ENCODE measurements around the gene IL12B. TPM values are rescaled to one million over a fixed set of nuclear protein-coding genes. Genes with fewer than 3 reads are reported as not detected.

The IL12B gene
- total and polyA plus RNA-seq, 4 donors, result 0.08 to 0.11 TPM; not detected in 2

DNA sequence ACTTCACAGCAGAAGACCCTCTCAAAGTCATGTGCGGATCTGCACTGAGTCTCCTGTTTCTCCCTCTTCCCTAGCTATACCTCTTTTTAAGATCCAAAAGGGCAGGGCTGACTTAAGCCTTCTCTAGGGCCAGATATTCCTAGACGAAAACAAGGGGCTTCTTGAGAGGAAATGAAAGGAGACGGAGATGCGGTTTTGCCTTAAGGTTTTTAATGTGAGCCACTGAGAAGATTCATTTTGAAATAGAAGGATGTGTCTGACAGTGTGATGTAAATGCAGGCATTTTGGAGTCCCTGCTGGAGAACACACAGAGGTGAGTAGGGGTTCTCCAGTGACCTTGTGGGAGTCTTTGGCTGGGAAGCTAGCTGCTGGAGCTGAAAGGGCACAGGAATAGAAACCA lies 15.6 kb upstream of the IL12B start:
- 88 to 90% methylated on average over 4 of the region's 4 CpGs for WGBS, 2 donors
- Histone ChIP-seq H3K4me1 (ENCODE audit: control insufficient read depth in 5 of 5, insufficient read depth in 5 of 5, low read length in 5 of 5) (peaks cover 0 to 8% (median 5%) of the 10 kb centered on the region in 5 donors), H3K9me3 (ENCODE audit: control insufficient read depth in 4 of 4, insufficient read depth in 3 of 4, low read length in 3 of 4) (peaks cover 0 to 4% (median 0%) of the 10 kb centered on the region in 4 donors), H3K4me3 (no peak overlapping the region), H3K27ac (ENCODE audit: low read depth in 1 of 2, low read length in 1 of 2) (no peak overlapping the region), H3K9ac (ENCODE audit: insufficient read depth in 1 of 2, low read length in 2 of 2) (no peak overlapping the region), H3K27me3 (ENCODE audit: control insufficient read depth in 3 of 3, insufficient read depth in 3 of 3, low read length in 2 of 3) (no peaks in the 10 kb centered on the region), H3K36me3 (ENCODE audit: control insufficient read depth in 4 of 4, insufficient read depth in 4 of 4, low read length in 4 of 4) (no peaks in the 10 kb centered on the region)
- DNase-seq, result no peak
- TF ChIP-seq, protein P1, sequence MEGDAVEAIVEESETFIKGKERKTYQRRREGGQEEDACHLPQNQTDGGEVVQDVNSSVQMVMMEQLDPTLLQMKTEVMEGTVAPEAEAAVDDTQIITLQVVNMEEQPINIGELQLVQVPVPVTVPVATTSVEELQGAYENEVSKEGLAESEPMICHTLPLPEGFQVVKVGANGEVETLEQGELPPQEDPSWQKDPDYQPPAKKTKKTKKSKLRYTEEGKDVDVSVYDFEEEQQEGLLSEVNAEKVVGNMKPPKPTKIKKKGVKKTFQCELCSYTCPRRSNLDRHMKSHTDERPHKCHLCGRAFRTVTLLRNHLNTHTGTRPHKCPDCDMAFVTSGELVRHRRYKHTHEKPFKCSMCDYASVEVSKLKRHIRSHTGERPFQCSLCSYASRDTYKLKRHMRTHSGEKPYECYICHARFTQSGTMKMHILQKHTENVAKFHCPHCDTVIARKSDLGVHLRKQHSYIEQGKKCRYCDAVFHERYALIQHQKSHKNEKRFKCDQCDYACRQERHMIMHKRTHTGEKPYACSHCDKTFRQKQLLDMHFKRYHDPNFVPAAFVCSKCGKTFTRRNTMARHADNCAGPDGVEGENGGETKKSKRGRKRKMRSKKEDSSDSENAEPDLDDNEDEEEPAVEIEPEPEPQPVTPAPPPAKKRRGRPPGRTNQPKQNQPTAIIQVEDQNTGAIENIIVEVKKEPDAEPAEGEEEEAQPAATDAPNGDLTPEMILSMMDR (IDR thresholded peaks at IDR 0.05; ENCODE audit: control extremely low read depth, extremely low read depth), result no peak
- no peak for ATAC-seq (ENCODE audit: insufficient read depth, low FRiP score)

GRCh38 chr5:159345336-159345735 lies 15.0 kb upstream of the IL12B start:
- TF ChIP-seq, protein P1 (IDR thresholded peaks at IDR 0.05; ENCODE audit: control extremely low read depth, extremely low read depth), result no peak
- DNase-seq (no peak), ATAC-seq (ENCODE audit: insufficient read depth, low FRiP score) (no peak)
- Histone ChIP-seq H3K27me3 (ENCODE audit: control insufficient read depth in 3 of 3, insufficient read depth in 3 of 3, low read length in 2 of 3) (no peaks in the 10 kb centered on the region), H3K4me3 (no peak overlapping the region), H3K9ac (ENCODE audit: insufficient read depth in 1 of 2, low read length in 2 of 2) (no peak overlapping the region), H3K4me1 (ENCODE audit: control insufficient read depth in 5 of 5, insufficient read depth in 5 of 5, low read length in 5 of 5) (peaks cover 0 to 8% (median 5%) of the 10 kb centered on the region in 5 donors), H3K27ac (ENCODE audit: low read depth in 1 of 2, low read length in 1 of 2) (no peak overlapping the region), H3K9me3 (ENCODE audit: control insufficient read depth in 4 of 4, insufficient read depth in 3 of 4, low read length in 3 of 4) (peaks cover 0 to 4% (median 0%) of the 10 kb centered on the region in 4 donors), H3K36me3 (ENCODE audit: control insufficient read depth in 4 of 4, insufficient read depth in 4 of 4, low read length in 4 of 4) (no peaks in the 10 kb centered on the region)
- 0% methylated on average over 1 of the region's 1 CpG for WGBS, 2 donors

DNA sequence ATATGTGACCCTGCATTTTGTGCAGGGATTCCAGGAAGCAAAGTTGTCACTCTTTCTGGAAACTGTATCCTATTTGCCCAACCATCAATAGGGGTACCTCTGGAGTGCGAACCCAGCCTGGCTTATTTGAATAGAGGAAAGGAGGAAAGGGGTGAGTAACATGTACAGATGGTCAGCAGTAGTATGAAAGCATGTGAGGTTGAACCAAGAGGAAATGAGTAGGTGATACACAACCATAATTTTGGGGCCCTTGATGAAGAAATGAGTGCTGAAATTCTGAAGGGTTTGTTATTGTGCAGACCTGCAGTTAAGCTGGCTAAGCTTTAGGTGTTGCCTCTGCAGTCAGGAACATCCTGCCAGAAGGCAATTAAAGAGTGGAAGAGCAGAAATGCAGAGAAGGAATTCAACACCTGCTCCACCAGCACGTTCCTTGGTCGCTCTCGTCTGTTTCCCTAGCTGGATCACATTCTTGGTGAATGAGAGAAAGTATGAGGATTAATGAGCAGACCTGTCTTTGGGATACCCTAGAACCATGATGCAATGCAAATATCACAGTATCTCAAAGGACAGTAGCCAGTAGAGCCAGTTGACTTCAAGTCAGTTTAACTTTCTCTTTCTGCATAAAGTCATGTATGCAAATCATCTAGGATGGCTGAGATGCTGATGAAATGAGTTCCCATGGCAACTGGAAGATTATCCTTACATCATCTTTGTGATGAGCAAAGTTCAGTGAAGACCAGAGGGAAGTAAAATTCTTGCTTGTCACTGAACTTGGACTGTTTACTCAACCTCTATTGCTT lies 13.2 kb upstream of the IL12B start:
- H3K9ac ChIP-seq (ENCODE audit: insufficient read depth in 1 of 2, low read length in 2 of 2), result no peak overlapping the region
- DNase-seq, result no peak
- ATAC-seq (ENCODE audit: insufficient read depth, low FRiP score), result no peak
- TF ChIP-seq, protein P1 (IDR thresholded peaks at IDR 0.05; ENCODE audit: control extremely low read depth, extremely low read depth), result no peak
- peaks cover 0 to 8% (median 5%) of the 10 kb centered on the region in 5 donors for H3K4me1 ChIP-seq (ENCODE audit: control insufficient read depth in 5 of 5, insufficient read depth in 5 of 5, low read length in 5 of 5)
- H3K36me3 ChIP-seq (ENCODE audit: control insufficient read depth in 4 of 4, insufficient read depth in 4 of 4, low read length in 4 of 4), result no peaks in the 10 kb centered on the region
- no peak overlapping the region for H3K27ac ChIP-seq (ENCODE audit: low read depth in 1 of 2, low read length in 1 of 2)
- peaks cover 0 to 4% (median 0%) of the 10 kb centered on the region in 4 donors for H3K9me3 ChIP-seq (ENCODE audit: control insufficient read depth in 4 of 4, insufficient read depth in 3 of 4, low read length in 3 of 4)
- H3K4me3 ChIP-seq, result no peak overlapping the region
- 83 to 89% methylated on average over 4 of the region's 4 CpGs for WGBS, 2 donors
- no peaks in the 10 kb centered on the region for H3K27me3 ChIP-seq (ENCODE audit: control insufficient read depth in 3 of 3, insufficient read depth in 3 of 3, low read length in 2 of 3)

Data from lung (tissue), 12 donors.